Gastrocnemius medialis (tissue), 4 donors: Measurements from ENCODE around the gene PNMA8B. TPM values are rescaled to one million over a fixed set of nuclear protein-coding genes. Genes with fewer than 3 reads are reported as not detected.

Source experiments
- ATAC-seq, 2 donors: fragments of 150-250 bp; one replicate each; pipeline ENCODE4 v1.9.1; 2016
- DNase-seq, 2 donors: peaks; one replicate each; pipeline ENCODE4 v3.0.0-alpha.2; 2019
- H3K27ac ChIP-seq, 4 donors: fragments of 200-600 bp; sonication (generic); 1 replicate in 1 of 4; 2 replicates in 3 of 4; pipeline ENCODE4 v1.5.1; 2016 to 2018; ENCODE audit warnings: mild to moderate bottlenecking in 2 of 4, moderate library complexity in 1 of 4
- H3K27me3 ChIP-seq, 3 donors: fragments of 200-600 bp; sonication (generic) in 2 of 3; 1 replicate in 1 of 3; 2 replicates in 2 of 3; pipeline versions ENCODE4 v1.5.1 to v1.6.0; 2016 to 2019; ENCODE audit warnings: mild to moderate bottlenecking in 1 of 3, moderate library complexity in 1 of 3
- H3K36me3 ChIP-seq, 2 donors: fragments of 200-600 bp; sonication (generic) in 1 of 2; one replicate each; pipeline ENCODE4 v1.5.1; 2017 to 2018
- H3K4me1 ChIP-seq, 2 donors: fragments of 200-600 bp; sonication (generic) in 1 of 2; one replicate each; pipeline ENCODE4 v1.5.1; 2016 to 2017; ENCODE audit warnings: mild to moderate bottlenecking in 2 of 2
- H3K4me3 ChIP-seq, 4 donors: fragments of 200-600 bp; sonication (generic) in 3 of 4; 1 replicate in 1 of 4; 2 replicates in 3 of 4; pipeline ENCODE4 v1.5.1; 2016 to 2019; ENCODE audit warnings: mild to moderate bottlenecking in 2 of 4
- H3K9me3 ChIP-seq, 3 donors: fragments of 200-600 bp; sonication (generic) in 2 of 3; 1 replicate in 1 of 3; 2 replicates in 2 of 3; pipeline ENCODE4 v1.5.1; 2016 to 2019
- POLR2A ChIP-seq, 2 donors: fragments of 450-650 bp; IDR thresholded peaks; one replicate each; pipeline ENCODE4 v1.6.1; 2017; ENCODE audit warnings: antibody characterized with exemption in 2 of 2, mild to moderate bottlenecking in 2 of 2, moderate library complexity in 2 of 2
- in situ Hi-C, 4 donors: fragments of 200-750 bp; cut with MboI; loops; one replicate each; pipeline versions ENCODE4 v1.15.0 to v1.8.0; 2017; ENCODE audit warnings: low sequenced_read_pairs in 4 of 4
- intact Hi-C: fragments of 100-400 bp; cut with DNase I; formaldehyde crosslinking; loops from one replicate; pipeline ENCODE4 v1.15.1; 2023; ENCODE audit warnings: low total_unique reads
- total RNA-seq, 4 donors: library from RNA; depleted of rRNA; stranded (reverse); fragments of >200 nt; gene quantifications; one replicate each; pipeline versions ENCODE4 v1.1.0 to v1.2.3, GENCODE V29; 2016
- TF ChIP-seq, protein P1 (sequence below), 5 experiments: fragments of 450-650 bp in 3 of 5; fragments of 200-600 bp in 2 of 5; sonication (generic) in 2 of 5; IDR thresholded peaks in 4 of 5; conservative IDR thresholded peaks in 1 of 5; 1 replicate in 4 of 5; 2 replicates in 1 of 5; pipeline ENCODE4 v1.5.1; 2016 to 2019; ENCODE audit warnings: antibody characterized with exemption in 5 of 5, mild to moderate bottlenecking in 3 of 5, moderate library complexity in 3 of 5

PNMA8B gene
- total RNA-seq, 4 donors from 2014 or later: 0.07 to 0.18 (median 0.15) TPM

DNA sequence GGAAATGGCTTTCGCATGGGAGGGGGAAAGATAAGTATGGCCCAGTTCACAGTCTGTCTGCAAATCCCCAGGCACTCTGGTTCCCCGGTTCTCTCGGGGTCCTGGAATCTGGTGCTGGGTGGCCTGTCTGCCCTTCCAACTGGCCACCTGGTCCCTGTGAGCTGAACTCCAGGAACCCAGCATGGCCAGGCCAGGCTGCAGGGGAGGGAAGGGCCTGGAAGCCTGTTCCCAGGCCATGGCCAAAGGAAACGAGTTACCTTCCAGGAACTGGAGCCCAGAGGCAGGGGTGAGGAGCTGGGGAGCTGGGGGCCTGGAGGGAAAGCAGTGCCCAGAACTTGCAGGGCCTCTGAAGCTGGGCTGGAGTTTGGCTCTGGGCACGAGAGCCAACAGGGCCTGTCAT, 47.8 kb downstream of the PNMA8B start:
- no peak for TF ChIP-seq POLR2A (IDR thresholded peaks at IDR 0.05)
- TF ChIP-seq, protein P1, sequence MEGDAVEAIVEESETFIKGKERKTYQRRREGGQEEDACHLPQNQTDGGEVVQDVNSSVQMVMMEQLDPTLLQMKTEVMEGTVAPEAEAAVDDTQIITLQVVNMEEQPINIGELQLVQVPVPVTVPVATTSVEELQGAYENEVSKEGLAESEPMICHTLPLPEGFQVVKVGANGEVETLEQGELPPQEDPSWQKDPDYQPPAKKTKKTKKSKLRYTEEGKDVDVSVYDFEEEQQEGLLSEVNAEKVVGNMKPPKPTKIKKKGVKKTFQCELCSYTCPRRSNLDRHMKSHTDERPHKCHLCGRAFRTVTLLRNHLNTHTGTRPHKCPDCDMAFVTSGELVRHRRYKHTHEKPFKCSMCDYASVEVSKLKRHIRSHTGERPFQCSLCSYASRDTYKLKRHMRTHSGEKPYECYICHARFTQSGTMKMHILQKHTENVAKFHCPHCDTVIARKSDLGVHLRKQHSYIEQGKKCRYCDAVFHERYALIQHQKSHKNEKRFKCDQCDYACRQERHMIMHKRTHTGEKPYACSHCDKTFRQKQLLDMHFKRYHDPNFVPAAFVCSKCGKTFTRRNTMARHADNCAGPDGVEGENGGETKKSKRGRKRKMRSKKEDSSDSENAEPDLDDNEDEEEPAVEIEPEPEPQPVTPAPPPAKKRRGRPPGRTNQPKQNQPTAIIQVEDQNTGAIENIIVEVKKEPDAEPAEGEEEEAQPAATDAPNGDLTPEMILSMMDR (IDR thresholded peaks at IDR 0.05 in 4 of 5, conservative IDR thresholded peaks at IDR 0.05 in 1 of 5): no peak
- no peaks in the 10 kb centered on the region for H3K36me3 ChIP-seq
- H3K4me3 ChIP-seq: no peak overlapping the region
- in situ Hi-C loops: no loop called here
- H3K27ac ChIP-seq: no peak overlapping the region
- ATAC-seq: no peak
- intact Hi-C loops: no loop called here
- H3K27me3 ChIP-seq: no peaks in the 10 kb centered on the region
- H3K9me3 ChIP-seq: no peaks in the 10 kb centered on the region
- peaks cover 5 to 14% of the 10 kb centered on the region in 2 donors for H3K4me1 ChIP-seq
- DNase-seq: no peak

DNA sequence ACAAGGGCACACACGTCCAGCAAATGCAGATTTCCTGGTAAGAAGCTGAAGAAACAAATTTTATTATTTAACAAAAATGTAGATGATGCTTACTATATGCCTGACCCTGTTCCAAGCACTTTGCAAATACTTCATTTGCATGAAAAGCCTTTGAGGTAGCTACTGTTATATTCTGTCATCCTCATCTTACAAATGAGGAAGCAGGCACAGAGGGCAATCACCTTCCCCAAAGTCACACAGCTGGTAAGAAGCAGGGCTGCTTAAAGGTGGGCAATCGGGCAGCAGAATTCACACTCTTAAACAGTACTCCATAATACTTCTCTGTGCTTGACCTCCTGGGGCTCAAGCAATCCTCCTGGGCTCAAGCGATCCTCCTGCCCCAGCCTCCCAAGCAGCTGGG, 48.7 kb downstream of the PNMA8B start:
- Histone ChIP-seq H3K4me3 (no peak overlapping the region), H3K36me3 (no peaks in the 10 kb centered on the region), H3K9me3 (no peaks in the 10 kb centered on the region), H3K27ac (no peak overlapping the region), H3K27me3 (no peaks in the 10 kb centered on the region), H3K4me1 (peaks cover 5 to 15% of the 10 kb centered on the region in 2 donors)
- DNase-seq (no peak), ATAC-seq (no peak)
- no peak for TF ChIP-seq POLR2A (IDR thresholded peaks at IDR 0.05)
- TF ChIP-seq, protein P1 (IDR thresholded peaks at IDR 0.05 in 4 of 5, conservative IDR thresholded peaks at IDR 0.05 in 1 of 5): no peak
- in situ Hi-C loops: no loop called here
- intact Hi-C loops: no loop called here

DNA sequence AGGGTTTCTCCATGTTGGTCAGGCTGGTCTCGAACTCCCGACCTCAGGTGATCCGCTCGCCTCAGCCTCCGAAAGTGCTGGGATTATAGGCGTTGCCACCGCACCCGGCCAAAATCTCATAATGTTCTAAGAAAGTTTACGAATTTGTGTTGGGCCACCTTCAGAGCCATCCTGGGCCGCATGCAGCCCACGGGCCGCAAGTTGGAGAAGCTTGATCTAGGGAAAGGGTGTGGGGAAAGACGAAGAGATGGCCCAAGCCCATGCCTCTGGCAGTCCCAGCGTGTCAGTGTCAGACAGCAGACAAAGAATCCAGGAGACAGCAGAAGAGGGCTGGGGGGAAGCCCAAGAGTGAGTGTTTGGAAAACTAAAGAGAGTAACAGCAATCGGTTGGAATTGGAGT, 49.6 kb downstream of the PNMA8B start:
- Histone ChIP-seq H3K4me1 (peaks cover 4 to 8% of the 10 kb centered on the region in 2 donors), H3K27ac (no peak overlapping the region), H3K36me3 (no peaks in the 10 kb centered on the region), H3K4me3 (no peak overlapping the region), H3K27me3 (no peaks in the 10 kb centered on the region), H3K9me3 (no peaks in the 10 kb centered on the region)
- TF ChIP-seq POLR2A (IDR thresholded peaks at IDR 0.05): no peak
- TF ChIP-seq, protein P1 (IDR thresholded peaks at IDR 0.05 in 4 of 5, conservative IDR thresholded peaks at IDR 0.05 in 1 of 5): no peak
- intact Hi-C loops: no loop called here
- ATAC-seq (no peak), DNase-seq (no peak)
- in situ Hi-C loops: no loop called here

DNA sequence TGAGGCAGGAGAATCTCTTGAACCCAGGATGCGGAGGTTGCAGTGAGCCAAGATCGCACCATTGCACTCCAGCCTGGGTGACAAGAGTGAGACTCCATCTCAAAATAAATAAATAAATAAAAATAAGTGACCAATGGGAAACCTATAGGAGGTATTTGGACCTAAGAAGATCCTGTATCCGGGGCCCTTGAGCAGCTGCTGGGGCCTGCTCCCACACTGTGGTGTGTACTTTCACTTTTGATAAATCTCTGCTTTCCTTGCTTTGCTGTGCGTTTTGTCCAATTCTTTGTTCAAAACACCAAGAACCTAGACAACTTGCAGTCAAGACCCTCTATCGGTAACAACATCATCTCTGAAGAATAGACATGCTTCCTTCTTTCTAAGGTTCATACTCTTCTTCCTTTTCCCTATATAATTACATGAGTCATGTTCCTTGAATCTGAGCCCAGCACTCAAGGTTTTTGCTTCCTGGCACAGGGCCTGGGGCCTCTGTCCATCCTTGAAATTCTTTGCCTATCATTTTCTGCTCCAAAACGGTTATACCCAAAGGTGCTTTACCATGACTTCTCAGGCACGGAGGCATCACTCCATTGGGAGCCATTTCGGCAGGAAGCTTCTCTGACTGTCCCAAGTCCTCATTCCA, 52.7 kb downstream of the PNMA8B start:
- Histone ChIP-seq H3K27me3 (no peaks in the 10 kb centered on the region), H3K9me3 (no peaks in the 10 kb centered on the region), H3K27ac (no peak overlapping the region), H3K4me1 (peaks cover 0 to 6% of the 10 kb centered on the region in 2 donors), H3K4me3 (no peak overlapping the region), H3K36me3 (no peaks in the 10 kb centered on the region)
- ATAC-seq (no peak), DNase-seq (no peak)
- TF ChIP-seq, protein P1 (IDR thresholded peaks at IDR 0.05 in 4 of 5, conservative IDR thresholded peaks at IDR 0.05 in 1 of 5): no peak
- no peak for TF ChIP-seq POLR2A (IDR thresholded peaks at IDR 0.05)
- intact Hi-C loops (no loop called here), in situ Hi-C loops (no loop called here)

DNA sequence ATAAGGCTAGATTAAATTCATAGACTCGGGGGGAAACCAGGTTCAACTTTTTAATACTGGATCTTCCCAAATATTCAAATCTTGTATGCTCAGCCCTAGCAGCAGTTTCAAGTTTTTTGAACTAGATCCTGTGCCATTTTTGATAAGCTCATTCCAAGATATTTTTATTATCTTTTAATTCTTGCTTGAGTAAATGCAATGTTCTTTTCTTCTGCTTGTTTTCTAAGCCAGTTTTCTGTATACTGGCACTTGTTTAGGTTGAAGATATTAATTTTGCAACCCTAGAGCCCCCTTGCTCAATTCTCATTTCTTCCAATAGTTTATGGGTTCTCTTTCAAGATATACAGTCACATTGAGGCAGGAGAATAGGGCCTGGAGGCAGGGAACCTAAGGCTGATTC, 53.8 kb downstream of the PNMA8B start:
- ATAC-seq (no peak), DNase-seq (no peak)
- no peak for TF ChIP-seq POLR2A (IDR thresholded peaks at IDR 0.05)
- TF ChIP-seq, protein P1 (IDR thresholded peaks at IDR 0.05 in 4 of 5, conservative IDR thresholded peaks at IDR 0.05 in 1 of 5): no peak
- Histone ChIP-seq H3K27ac (no peak overlapping the region), H3K4me1 (peaks cover 0 to 6% of the 10 kb centered on the region in 2 donors), H3K4me3 (no peak overlapping the region), H3K9me3 (no peaks in the 10 kb centered on the region), H3K27me3 (no peaks in the 10 kb centered on the region), H3K36me3 (no peaks in the 10 kb centered on the region)
- intact Hi-C loops (no loop called here), in situ Hi-C loops (no loop called here)
